ENCODE results near the gene SLC66A1. TPM values are rescaled to one million over a fixed set of nuclear protein-coding genes. Genes with fewer than 3 reads are reported as not detected.

Gene SLC66A1
- total RNA-seq, 1 donor from 2014 or later: 15.3 TPM

- no peak for DNase-seq (ENCODE audit: low read depth, low spot score)
Observed at GRCh38 chr1:19325368-19325957, 13.3 kb downstream of the SLC66A1 start.

- DNase-seq (ENCODE audit: low read depth, low spot score): no peak
Observed at GRCh38 chr1:19325958-19326747, 14.0 kb downstream of the SLC66A1 start.

GRCh38 chr1:19326748-19327065 lies 14.6 kb downstream of the SLC66A1 start:
- no peak for DNase-seq (ENCODE audit: low read depth, low spot score)

GRCh38 chr1:19327301-19327700 lies 15.2 kb downstream of the SLC66A1 start:
- no peak for DNase-seq (ENCODE audit: low read depth, low spot score)

- DNase-seq (ENCODE audit: low read depth, low spot score): no peak
Observed at GRCh38 chr1:19327736-19328135, 15.6 kb downstream of the SLC66A1 start.

- DNase-seq (ENCODE audit: low read depth, low spot score): no peak
Observed at GRCh38 chr1:19328486-19328885, 16.4 kb downstream of the SLC66A1 start.

GRCh38 chr1:19329188-19329587 lies 17.1 kb downstream of the SLC66A1 start:
- DNase-seq (ENCODE audit: low read depth, low spot score): no peak

- no peak for DNase-seq (ENCODE audit: low read depth, low spot score)
Observed at GRCh38 chr1:19329611-19330010, 17.5 kb downstream of the SLC66A1 start.

- DNase-seq (ENCODE audit: low read depth, low spot score): no peak
Observed at GRCh38 chr1:19330449-19331135, 18.5 kb downstream of the SLC66A1 start.

GRCh38 chr1:19331262-19331878 lies 19.2 kb downstream of the SLC66A1 start:
- DNase-seq (ENCODE audit: low read depth, low spot score): no peak

GRCh38 chr1:19332832-19333231 lies 20.7 kb downstream of the SLC66A1 start:
- DNase-seq (ENCODE audit: low read depth, low spot score): no peak

- no peak for DNase-seq (ENCODE audit: low read depth, low spot score)
Observed at GRCh38 chr1:19333587-19334354, 21.6 kb downstream of the SLC66A1 start.

- DNase-seq (ENCODE audit: low read depth, low spot score): no peak
Observed at GRCh38 chr1:19336543-19336942, 24.4 kb downstream of the SLC66A1 start.

- DNase-seq (ENCODE audit: low read depth, low spot score): no peak
Observed at GRCh38 chr1:19337289-19337688, 25.2 kb downstream of the SLC66A1 start.

- DNase-seq (ENCODE audit: low read depth, low spot score): no peak
Observed at GRCh38 chr1:19338323-19338762, 26.2 kb downstream of the SLC66A1 start.

- DNase-seq (ENCODE audit: low read depth, low spot score): no peak
Observed at GRCh38 chr1:19339214-19339861, 27.2 kb downstream of the SLC66A1 start.

- no peak for DNase-seq (ENCODE audit: low read depth, low spot score)
Observed at GRCh38 chr1:19340387-19340937, 28.3 kb downstream of the SLC66A1 start.

GRCh38 chr1:19341201-19342061 lies 29.3 kb downstream of the SLC66A1 start:
- peak; percentile 24 for DNase-seq (ENCODE audit: low read depth, low spot score)

- no peak for DNase-seq (ENCODE audit: low read depth, low spot score)
Observed at GRCh38 chr1:19342062-19342750, 30.1 kb downstream of the SLC66A1 start.
